Fibroblast of gingiva (primary cell): ENCODE data around the gene OAF.
"Not testable (repeated sequence)": the region's sequence is repeated elsewhere in the genome, so short reads cannot be mapped to it uniquely, and the experiment has no call there.

ENCODE experiments used
- DNase-seq: peaks from one replicate; pipeline ENCODE4 v3.0.0-alpha.2; 2011; ENCODE audit warnings: low read depth

The OAF gene

DNA sequence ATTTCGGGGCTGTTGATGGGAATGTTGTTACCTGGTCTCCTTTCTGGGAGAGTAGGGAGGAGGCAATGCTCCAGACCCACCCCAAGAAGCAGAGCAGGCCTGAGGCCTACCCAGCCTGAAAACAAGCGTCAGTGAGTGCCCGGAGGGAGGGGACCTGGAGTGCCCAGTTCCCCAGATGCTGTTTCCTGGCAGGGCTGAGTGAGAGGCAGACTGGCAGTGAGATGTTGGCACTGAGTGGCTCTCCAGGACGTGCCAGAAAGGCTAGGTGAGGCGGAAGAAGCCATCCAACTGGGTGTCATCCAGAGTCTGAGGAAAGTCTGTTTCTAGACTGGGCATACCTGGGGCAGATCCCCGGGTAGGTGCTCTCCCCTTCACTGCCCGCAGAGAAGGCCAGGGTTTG, 30.4 kb downstream of the OAF start:
- no peak for DNase-seq

DNA sequence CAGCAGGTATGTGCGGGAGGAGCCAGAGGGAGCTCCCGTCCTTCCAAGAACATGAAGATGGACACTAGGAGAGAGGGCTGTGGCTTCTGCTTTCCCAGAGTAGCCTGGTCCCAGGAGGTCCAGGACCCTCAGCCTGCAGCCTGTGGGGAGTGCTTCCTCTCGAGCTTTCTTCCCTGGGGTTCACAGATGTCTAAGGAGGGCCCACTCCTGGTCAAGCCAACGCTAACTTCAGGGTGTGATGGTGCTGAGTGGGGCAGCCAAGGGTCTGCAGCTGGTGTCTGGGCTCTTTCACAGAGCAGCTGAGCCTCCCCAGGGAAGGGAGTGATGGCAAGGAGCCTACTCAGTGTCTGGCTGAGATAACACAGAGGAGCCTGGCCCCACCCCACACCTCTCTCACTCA, 32.4 kb downstream of the OAF start:
- DNase-seq, result no peak

DNA sequence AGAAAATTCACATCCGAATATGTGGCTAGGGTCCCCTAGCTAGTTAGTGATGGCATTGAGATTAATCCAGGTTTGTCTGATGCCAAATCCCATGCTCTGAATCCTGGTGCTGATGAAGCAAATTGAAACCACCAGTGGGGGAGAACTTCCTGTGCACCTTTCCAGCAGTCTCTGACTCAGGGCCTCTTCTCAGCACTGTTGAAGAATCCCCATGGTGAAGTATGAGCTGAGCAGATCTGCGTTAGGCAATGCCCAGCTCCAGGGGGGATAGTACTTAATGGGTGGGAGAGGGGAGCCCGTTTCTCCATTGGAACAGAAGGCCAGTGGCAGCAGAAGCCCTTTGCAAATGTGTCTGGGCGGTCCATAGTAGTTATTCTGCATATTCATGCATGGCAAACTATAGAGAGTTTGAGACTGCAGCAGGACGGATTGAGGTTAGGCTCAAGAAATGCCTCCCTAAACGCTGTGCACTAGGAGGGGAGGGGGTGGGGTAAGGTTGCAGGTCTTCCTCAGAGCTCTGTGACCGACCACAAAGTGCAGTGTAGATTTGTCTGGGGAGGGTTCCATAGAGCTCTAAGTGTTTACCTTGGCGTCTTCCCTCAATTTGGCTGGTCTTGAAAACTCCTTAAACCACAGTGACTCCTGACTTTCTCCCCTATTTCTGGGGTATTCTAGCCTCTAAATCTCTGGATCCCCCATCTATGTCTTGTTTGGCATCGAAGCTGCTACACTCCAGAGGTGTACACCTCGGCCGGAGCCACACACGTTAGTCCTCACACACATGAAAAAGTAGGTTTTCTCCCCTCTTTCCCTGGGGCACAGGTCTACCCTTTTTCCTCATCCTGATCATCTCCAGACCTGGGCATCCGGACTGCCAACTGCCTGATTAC, 33.9 kb downstream of the OAF start:
- no peak for DNase-seq

DNA sequence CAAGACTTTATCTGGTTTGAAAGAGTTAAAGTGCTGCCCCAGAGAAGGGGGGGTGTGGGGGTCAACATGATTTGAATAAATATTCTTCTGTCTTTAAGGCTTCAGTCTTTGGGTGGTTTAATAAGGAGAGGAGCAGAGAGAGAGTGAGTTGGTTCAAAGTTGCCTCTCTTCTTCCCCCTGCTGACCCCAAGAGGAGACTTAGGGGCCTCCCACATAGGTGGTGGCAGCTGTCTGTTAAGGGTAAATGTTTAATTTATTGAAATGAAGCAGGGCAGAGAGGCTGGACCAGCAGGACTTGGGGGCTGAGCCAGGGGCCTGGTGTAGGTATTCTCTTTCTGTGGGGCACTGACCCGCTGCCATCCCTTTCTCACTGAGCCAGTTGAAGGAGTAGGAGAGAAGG, 34.6 kb downstream of the OAF start:
- DNase-seq, result no peak

DNA sequence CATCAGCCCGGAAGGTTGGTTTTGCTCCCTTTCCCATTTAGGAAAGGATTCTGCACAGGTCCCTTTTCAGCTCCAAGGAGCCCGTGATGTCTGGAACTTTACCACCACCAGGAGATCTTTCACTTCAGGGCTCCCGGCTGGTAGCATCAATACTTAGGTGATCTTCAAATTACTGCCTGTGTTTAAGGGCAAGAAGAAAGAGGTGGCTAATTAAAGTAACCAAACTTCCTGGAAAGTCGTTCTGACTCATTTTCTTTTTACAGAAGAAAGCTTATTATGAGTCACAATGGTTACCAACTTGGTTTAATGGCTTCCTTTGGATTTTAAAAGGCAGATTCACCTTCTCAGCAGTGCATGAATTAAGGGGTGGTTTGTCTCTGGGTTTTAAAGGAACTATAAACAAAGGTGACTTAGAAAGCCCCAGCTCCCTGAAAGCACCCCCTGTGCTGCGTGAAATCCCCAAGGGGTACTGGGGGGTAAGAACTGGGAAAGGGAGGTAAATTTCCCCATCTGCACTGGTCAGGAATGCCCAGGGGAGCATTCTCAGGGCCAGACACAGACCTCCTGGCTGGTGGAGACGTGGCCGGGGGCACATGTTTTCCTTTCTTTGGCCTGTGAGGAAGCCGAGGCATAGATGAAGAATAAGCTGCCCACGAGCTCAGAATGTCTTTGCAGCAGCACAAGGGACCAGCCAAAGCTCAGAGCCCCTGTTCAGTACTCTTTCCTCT, 37.9 kb downstream of the OAF start:
- no peak for DNase-seq

DNA sequence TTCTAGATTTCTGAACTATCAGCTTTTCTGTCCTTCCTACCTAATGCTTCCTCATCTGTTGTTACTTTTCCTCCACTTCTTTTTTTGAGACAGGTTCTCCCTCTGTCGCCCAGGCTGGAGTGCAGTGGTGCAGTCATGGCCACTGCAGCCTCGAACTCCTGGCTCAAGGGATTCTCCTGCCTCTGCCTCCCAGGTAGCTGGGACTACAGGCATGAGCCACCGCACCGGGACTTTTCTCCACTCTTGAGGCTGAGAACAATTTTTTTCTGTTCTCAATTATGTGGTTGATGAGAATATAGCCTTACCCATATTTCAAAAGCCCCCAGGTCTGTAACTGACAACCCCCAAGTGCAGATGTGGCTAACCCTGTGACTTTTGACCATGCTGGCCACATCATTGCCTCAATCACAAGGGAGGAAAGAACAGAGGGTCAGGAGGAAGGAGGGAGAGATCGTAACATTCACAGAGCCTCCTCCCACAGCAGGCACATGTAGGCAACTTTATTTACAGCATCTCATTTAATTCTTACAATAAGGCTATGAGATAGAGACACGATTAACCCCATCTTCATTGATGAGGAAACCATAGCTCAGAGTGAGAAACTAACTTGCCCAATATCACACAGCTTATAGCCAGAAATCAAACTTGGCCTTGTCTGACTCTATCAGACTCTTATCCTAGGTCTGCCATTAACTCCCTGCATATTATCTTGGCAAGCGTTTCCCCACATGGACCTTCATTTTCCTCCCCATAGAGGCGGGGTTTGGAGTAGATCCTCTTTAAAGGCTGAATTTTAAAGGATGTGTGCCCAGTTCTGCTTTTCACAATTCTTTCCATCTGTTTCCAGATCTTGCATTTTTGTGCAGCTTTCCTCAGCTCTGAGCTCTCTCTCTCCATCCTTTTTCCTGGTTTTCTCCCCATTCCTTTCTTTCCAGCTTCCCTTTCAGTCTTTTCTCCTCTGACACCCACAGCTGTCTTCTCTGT, 38.7 kb downstream of the OAF start:
- DNase-seq, result no peak

DNA sequence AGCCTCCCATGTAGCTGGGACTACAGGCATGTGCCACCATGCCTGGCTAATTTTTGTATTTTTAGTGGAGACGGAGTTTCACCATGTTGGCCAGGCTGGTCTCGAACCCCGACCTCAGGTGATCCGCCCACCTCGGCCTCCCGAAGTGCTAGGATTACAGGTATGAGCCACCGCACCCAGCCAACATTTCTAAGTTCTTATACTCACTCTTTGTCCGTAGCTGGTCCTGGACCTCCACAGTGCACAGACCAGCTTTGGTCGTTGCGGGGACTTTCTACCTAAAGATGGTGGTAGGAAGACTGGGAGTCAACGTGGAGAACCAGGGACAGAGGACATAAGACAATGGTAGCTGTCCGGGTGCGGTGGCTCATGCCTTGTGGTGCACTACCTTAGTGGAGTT, 42.5 kb downstream of the OAF start:
- not testable (repeated sequence) for DNase-seq

DNA sequence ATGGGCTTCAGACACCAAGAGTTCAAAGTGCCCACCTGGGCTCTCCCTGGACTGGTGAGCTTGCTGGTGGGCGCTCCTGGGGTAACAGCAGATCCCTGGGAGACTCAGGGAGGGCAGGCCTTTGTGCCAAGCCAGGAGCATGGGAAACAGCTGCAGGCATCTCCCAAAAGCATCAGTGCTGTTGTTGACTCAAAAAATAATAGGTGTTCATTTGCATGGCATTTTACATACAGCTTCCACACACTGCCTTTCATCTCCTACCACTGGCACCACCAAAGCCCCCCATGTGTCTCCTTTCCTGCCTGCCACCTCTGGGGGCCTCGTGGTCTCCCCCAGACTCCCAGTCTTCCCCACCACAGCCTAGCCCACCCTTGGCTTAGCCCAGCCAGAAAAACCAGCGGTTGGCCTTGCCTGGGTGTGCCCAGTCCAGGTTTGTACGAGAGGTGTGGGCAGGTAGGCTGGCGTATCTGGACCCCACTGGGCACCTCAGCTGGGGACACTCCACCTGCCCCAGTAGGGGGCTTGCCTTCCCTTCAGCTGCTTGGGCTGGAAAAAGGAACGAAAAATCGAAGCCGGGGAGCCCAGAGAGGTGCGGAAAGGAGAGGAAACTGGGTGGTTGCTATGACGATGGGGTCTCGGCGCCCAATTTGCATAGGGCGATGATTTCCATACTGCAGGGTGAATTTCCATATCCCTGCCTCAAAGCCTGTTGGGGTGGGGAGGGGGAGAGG, 44.1 kb downstream of the OAF start:
- no peak for DNase-seq

DNA sequence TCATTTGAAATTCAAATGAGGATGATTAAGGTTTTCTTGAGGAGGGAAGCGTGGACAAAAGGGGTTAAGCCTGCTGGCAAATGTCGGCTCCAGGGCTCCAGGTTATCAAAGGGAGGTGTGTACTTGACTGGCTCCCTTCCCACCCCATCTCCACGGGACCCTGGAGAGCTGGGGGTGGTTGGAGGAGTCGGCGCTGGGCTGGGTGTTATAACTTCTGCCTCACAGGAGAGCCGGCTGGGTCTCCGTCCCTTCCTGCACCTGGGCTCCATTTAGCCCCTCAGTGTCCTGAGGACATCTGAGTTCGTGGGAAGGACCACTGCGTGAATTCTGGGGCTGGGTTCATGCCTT, 44.7 kb downstream of the OAF start:
- no peak for DNase-seq

DNA sequence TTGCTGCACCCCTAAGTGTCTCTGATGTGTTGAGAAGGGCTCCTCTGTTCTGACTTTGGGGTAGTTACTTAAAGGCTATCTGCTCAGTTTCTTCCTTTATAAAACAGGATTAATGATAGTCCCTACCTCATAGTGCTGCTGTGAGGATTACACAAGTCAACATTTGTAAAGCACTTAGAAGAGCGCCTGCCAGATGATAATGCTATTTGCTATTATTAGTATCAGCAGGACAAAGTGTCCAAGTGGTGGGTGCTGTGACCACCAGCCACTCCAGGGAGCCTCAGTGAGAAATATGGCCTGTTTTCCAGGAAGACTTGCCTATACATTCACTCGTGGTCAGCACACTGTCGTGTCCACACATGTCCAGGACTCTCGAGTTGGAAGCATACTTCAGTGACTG, 45.3 kb downstream of the OAF start:
- no peak for DNase-seq

DNA sequence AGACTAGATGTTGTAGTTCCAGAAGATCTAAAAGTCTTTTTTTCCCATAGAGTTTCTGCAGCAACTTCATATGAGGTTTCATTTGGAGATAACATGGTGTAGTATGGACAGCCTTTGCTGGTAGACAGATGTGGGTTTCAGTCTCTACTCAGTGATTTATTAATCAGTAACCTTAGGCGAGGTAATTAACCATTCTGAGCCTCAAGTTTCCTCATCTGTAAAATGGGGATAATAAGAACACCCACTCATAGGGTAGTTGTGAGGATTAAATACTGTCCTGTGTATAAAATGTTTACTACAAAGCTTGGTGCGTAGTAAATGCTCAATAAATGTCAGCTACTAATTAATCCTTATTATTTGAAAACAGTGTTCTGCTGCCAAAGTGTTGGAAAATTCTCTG, 45.9 kb downstream of the OAF start:
- no peak for DNase-seq

DNA sequence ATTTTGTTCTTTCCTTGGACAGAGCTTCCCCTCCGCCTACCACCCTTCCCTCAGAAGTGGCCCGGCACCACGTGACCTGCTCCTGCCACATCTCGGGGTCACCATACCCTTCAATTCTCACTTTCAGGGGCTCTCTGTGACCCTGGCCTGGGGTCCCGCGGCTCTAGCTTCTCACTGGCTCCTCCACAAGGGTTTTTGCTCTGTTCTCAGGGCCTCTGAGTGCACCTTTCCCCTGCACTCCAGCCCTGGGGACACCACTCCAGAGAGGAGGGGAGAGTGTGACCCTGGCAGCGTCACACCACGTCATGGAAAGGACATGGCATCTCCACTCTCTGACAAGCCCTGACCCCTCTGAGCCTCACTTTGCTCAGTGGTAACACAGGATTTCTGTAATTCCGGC, 46.5 kb downstream of the OAF start:
- no peak for DNase-seq

DNA sequence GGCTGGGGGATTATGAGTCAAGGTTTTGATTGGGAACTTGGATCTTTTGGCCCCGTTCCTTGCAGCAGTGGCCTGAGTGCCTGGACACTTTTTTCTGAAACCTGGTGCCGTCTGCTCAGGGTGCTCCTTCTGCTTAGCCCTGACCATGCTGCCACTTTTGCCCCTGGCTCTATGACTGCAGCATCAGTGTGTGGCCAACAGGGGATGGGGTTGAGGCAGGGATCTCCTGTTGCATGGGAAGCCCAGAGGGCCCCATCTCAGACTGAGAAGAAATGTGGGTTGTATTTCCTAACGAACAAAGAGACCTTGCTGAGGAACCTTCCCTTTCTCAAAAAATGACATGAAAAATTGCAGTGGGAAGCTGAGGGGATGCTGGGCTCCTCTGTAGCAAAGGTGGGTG, 47.8 kb downstream of the OAF start:
- no peak for DNase-seq

DNA sequence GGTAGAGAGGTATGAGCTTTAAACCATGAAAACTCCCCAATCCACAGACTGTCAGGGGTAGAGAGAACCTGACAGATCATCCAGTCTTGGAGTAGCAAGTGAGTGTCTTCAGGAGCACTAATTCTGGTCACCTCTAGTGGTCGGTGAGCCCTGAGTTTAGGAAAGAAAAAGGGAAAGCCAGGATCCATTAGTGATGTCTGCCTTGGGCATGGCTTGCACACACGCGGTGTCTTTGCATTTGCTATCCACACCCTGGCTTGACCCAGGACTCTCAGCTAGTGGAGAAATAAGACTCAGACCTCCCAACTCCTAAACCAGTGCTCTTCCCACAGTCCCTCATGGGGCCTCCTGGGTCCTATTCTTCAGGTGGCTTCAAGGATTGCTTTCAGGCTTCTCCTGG, 48.4 kb downstream of the OAF start:
- no peak for DNase-seq

DNA sequence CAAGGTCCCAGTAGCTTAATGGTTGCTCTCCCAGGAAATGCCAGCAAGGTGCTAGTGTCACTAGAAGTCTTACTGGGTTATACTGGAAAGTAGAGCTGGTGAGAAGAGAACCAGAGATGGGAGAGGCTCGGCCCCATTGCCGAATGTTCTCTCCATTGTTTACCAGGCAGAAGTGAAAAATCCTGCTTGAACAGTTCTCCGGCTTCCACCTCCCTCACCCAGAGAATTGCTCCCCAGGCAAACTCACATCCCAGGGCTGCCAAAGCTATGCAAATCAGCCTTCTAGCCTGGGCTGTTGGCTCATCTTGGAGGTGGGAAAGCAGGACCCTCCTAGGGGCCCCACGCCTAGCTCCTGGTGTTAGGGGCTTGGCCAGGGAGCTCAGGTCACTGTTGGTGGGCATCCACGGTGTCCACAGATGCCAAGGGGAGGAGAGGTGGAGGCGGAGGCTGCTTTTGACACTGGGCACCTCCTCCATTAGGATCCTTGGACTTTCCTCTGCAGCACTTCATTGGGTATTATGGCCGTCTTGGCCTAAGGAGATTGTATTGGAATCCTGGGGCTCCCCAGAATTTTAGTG, 49.2 kb downstream of the OAF start:
- no peak for DNase-seq

DNA sequence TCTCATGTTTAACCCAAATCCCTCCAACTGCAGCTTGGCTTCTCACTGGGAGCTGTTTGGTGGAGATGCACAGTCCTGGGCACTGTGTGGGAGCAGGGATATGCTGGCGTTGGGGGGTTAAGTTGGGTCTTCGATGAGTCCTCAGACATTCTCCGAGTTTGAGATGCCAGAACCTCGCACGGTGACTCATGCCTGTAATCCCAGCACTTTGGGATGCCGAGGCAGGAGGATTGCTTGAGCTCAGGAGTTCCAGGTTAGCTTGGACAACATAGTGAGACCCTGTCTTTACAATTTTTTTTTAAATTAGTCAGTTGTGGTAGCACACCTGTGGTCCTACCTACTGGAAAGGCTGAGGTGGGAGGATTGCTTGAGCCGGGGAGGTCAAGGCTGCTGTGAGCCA, 49.8 kb downstream of the OAF start:
- no peak for DNase-seq

DNA sequence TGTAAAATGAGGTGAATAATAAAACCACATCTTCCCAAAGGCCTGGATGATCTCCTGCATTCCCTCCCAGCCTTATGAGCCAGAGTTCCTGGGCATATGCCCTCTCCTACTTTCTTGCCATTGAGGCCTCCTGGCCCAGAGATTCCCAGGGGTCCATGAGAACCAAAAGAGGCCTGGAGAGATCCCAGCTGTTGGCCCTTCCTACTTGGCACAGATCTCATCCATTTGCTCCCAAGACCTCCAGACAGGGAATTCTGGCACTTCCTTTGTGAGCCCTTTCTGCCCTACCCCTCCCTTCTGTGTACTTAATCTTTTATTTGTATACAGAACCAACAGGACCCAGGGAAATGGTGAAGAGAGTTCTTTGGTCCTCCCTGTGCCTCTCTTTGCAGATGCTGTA, 50.5 kb downstream of the OAF start:
- no peak for DNase-seq

DNA sequence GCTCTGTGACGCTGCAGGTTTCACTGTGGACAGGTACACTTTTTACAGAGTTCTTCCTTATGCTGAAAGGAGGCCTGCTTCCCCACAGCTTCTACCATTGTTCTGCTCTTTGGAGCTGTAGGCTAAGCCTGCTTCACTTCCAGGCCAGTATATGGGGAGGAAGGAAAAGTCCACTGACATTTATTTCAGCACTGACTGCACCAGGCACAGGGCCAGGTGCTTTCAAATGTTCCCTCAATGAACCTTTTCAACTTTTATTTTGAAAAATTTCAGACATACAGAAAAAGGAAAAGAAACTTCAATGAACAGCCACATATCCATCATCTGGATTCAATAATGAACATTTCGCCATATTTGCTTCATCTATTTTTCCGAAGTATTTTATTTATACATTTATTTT, 51.1 kb downstream of the OAF start:
- DNase-seq, result no peak

DNA sequence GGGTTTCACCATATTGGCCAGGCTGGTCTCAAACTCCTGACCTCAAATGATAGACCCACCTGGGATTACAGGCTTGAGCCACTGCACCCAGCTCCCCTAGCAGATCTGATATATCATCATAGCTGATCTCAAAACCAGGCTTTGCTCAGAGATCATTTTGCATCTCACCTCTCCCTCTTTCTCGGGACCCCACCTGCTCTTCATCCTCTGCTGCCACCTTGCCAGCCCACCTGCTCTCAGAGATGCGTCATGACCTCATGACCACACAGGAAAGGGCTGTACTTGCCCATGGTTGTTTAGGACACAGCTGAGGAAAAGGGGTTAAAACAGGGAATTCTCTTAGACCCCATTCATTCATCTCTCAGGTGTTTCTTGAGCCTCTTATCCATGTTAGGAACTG, 56.5 kb downstream of the OAF start:
- no peak for DNase-seq

DNA sequence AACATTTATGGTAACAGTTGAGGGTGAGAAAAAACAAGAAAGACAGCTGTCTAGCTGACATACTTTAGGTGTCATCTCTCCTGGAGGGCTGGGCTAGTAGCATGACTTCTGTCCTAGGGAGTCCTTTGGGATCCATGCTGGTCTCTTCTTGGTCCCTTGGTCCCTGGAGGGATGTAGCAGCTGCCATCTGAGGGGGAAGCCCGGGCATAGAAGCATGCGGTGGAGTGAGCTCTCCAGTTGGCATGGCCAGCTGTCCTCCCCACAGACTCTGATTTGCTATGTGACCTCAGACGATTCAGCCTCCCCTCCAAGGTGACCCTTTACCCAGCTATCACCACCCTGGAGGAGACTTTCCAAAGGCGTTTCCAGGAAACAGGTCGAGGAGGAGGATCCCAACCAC, 57.9 kb downstream of the OAF start:
- no peak for DNase-seq

DNA sequence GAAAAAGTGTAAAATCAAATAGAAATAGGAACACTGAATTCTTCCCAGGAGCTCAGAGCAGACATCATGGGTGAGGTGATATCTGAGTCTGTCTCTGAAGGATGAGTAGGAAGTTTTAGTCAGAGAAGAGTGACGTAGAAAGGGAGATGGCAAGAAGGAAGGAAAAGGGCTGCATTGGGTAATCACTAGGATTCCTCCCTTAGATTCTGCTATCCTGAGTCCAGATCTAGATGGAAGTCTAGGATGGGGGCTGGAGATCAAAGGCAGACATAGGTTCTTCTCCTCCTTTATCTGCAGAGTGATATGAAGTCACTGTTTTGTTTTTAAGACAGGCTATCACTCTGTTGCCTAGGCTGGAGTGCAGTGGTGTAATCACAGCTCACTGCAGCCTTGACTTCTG, 59.6 kb downstream of the OAF start:
- DNase-seq, result no peak

DNA sequence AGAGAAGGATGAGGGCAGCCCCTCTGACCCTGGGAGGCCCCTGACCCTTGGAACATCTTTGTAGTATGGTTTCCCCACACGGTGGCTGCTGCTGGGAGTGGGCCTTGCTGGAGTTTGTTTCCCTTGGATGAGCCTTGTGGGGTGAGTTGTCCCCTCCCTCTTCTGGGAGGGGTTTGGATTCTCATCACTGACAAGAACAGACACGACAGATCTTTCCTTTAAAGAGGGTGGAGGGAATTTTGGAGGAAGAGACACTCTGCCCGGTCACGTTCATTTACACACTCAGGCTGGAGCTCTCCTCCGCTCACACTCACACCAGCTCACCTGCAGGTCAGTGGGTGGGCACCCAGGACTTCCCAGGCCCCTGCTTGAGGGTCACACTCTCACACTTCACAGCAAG, 60.8 kb downstream of the OAF start:
- no peak for DNase-seq
